Neural cell (in vitro differentiated cells): ENCODE data around the gene JAG2. TPM values are rescaled to one million over a fixed set of nuclear protein-coding genes. Genes with fewer than 3 reads are reported as not detected.

Experiments used
- H2AFZ ChIP-seq: fragments of 200-600, 300-800 bp; sonication (generic), shearing (Covaris generic); 2 replicates; pipeline ENCODE4 v1.6.0; 2014; ENCODE audit warnings: low read depth, mild to moderate bottlenecking, antibody characterized with exemption, low read length, moderate library complexity
- H3F3A ChIP-seq: fragments of 200-600 bp; shearing (Covaris generic); 2 replicates; pipeline ENCODE4 v1.6.1; 2016; ENCODE audit warnings: mild to moderate bottlenecking, moderate library complexity, mixed read lengths, antibody characterized with exemption, low read length; ENCODE audit not compliant: insufficient read depth, poor library complexity, severe bottlenecking
- H3K27ac ChIP-seq: fragments of 200-600, 300-800 bp; sonication (generic), shearing (Covaris generic); 2 replicates; pipeline ENCODE4 v1.5.1; 2014; ENCODE audit warnings: mild to moderate bottlenecking, low read length, moderate library complexity
- H3K27me3 ChIP-seq: fragments of 300-800, 200-600 bp; sonication (generic), shearing (Covaris generic); 2 replicates; pipeline ENCODE4 v1.6.0; 2014; ENCODE audit warnings: mild to moderate bottlenecking, low read depth, low read length, moderate library complexity; ENCODE audit not compliant: insufficient read depth
- H3K36me3 ChIP-seq: fragments of 300-800, 200-600 bp; sonication (generic), shearing (Covaris generic); 2 replicates; pipeline ENCODE4 v1.5.1; 2014; ENCODE audit warnings: mild to moderate bottlenecking, antibody characterized with exemption, low read length, moderate library complexity; ENCODE audit not compliant: insufficient read depth
- H3K4me2 ChIP-seq: fragments of 300-800, 200-600 bp; sonication (generic), shearing (Covaris generic); 2 replicates; pipeline ENCODE4 v1.6.0; 2014; ENCODE audit warnings: mild to moderate bottlenecking, low read length
- H3K4me3 ChIP-seq: fragments of 300-800, 200-600 bp; sonication (generic), shearing (Covaris generic); 2 replicates; pipeline ENCODE4 v1.5.1; 2014; ENCODE audit warnings: mild to moderate bottlenecking, low read length, moderate library complexity
- H3K79me2 ChIP-seq: fragments of 200-600 bp; shearing (Covaris generic); replicated peaks from 2 replicates; pipeline ENCODE4 v1.6.0; 2014; ENCODE audit warnings: mild to moderate bottlenecking, low read length, moderate library complexity; ENCODE audit not compliant: insufficient read depth
- H3K9ac ChIP-seq: fragments of 300-800, 200-600 bp; sonication (generic), shearing (Covaris generic); 2 replicates; pipeline ENCODE4 v1.6.1; 2016; ENCODE audit warnings: mild to moderate bottlenecking, low read length, mixed read lengths
- H3K9me2 ChIP-seq: fragments of 200-600 bp; shearing (Covaris generic); 2 replicates; pipeline ENCODE4 v1.6.1; 2016; ENCODE audit warnings: mild to moderate bottlenecking, low read length, mixed read lengths; ENCODE audit not compliant: insufficient read depth
- H3K9me3 ChIP-seq: fragments of 200-600, 300-800 bp; sonication (generic), shearing (Covaris generic); 2 replicates; pipeline ENCODE4 v1.6.1; 2016; ENCODE audit warnings: mild to moderate bottlenecking, mixed run types, low read length, moderate library complexity, mixed read lengths
- H4K20me1 ChIP-seq: fragments of 200-600 bp; shearing (Covaris generic); 2 replicates; pipeline ENCODE4 v1.6.1; 2016; ENCODE audit warnings: mild to moderate bottlenecking, mixed run types; ENCODE audit not compliant: insufficient read depth
- CTCF ChIP-seq: fragments of 450-650 bp; IDR thresholded peaks from 2 replicates; pipeline ENCODE4 v1.5.1; 2014; ENCODE audit warnings: antibody characterized with exemption, mild to moderate bottlenecking, moderate library complexity; ENCODE audit not compliant: poor library complexity, severe bottlenecking
- EP300 ChIP-seq: fragments of 450-650 bp; conservative IDR thresholded peaks from 2 replicates; pipeline ENCODE4 v1.6.1; 2014; ENCODE audit warnings: antibody characterized with exemption, mild to moderate bottlenecking, moderate library complexity; ENCODE audit not compliant: poor library complexity, severe bottlenecking
- EZH2 ChIP-seq: fragments of 200-600, 300-800 bp; shearing (Covaris generic), sonication (generic); IDR thresholded peaks from 2 replicates; pipeline ENCODE4 v1.6.1; 2014; ENCODE audit warnings: antibody characterized with exemption, low read length, borderline replicate concordance, mild to moderate bottlenecking; ENCODE audit not compliant: insufficient read depth, poor library complexity, severe bottlenecking
- MXI1 ChIP-seq: fragments of 450-650 bp; conservative IDR thresholded peaks from 2 replicates; pipeline ENCODE4 v1.6.1; 2014; ENCODE audit warnings: antibody characterized with exemption, mild to moderate bottlenecking; ENCODE audit not compliant: poor library complexity, severe bottlenecking
- POLR2AphosphoS5 ChIP-seq: IDR thresholded peaks from 2 replicates; pipeline ENCODE4 v1.6.1; 2012
- RAD21 ChIP-seq: fragments of 450-650 bp; conservative IDR thresholded peaks from 2 replicates; pipeline ENCODE4 v1.6.1; 2014; ENCODE audit warnings: antibody characterized with exemption, mild to moderate bottlenecking, moderate library complexity
- REST ChIP-seq: IDR thresholded peaks from 2 replicates; pipeline ENCODE4 v1.6.1; 2012; ENCODE audit warnings: borderline replicate concordance
- SMC3 ChIP-seq: fragments of 450-650 bp; conservative IDR thresholded peaks from 2 replicates; pipeline ENCODE4 v1.6.1; 2014; ENCODE audit warnings: antibody characterized with exemption, mild to moderate bottlenecking, moderate library complexity; ENCODE audit not compliant: poor library complexity
- TAF1 ChIP-seq: IDR thresholded peaks from 2 replicates; pipeline ENCODE4 v1.6.1; 2012; ENCODE audit warnings: low read depth
- polyA plus RNA-seq: library from polyadenylated mRNA; depleted of rRNA; stranded (reverse); fragments of >200 nt; gene quantifications from 2 replicates; pipeline ENCODE4 v1.2.3, GENCODE V29; 2014

The JAG2 gene
- polyA plus RNA-seq, 1 donor from 2014 or later: 20.3 TPM

- Histone ChIP-seq H3K79me2 (no peaks in the 10 kb centered on the region), H3K36me3 (no peaks in the 10 kb centered on the region), H3K4me3 (no peak overlapping the region), H2AFZ (no peak overlapping the region), H3K27me3 (no peaks in the 10 kb centered on the region), H3K9me3 (no peaks in the 10 kb centered on the region), H3K9me2 (no peaks in the 10 kb centered on the region), H3K9ac (no peak overlapping the region), H3K27ac (no peak overlapping the region), H3F3A (no peaks in the 10 kb centered on the region), H3K4me2 (no peak overlapping the region), H4K20me1 (no peaks in the 10 kb centered on the region)
- no peak for TF ChIP-seq RAD21
- no peak for TF ChIP-seq TAF1
- TF ChIP-seq SMC3: no peak
- TF ChIP-seq MXI1: no peak
- no peak for TF ChIP-seq POLR2AphosphoS5
- no peak for TF ChIP-seq EP300
- TF ChIP-seq EZH2: no peak
- no peak for TF ChIP-seq CTCF
- no peak for TF ChIP-seq REST
Observed at GRCh38 chr14:105214324-105214915, 45.8 kb upstream of the JAG2 start.

GRCh38 chr14:105213361-105213760, 44.8 kb upstream of the JAG2 start:
- H3K4me2 ChIP-seq: no peak overlapping the region
- no peak overlapping the region for H3K9ac ChIP-seq
- no peaks in the 10 kb centered on the region for H3K9me3 ChIP-seq
- H4K20me1 ChIP-seq: no peaks in the 10 kb centered on the region
- H3K27me3 ChIP-seq: no peaks in the 10 kb centered on the region
- no peak for TF ChIP-seq REST
- no peak for TF ChIP-seq RAD21
- no peaks in the 10 kb centered on the region for H3K79me2 ChIP-seq
- no peaks in the 10 kb centered on the region for H3F3A ChIP-seq
- H3K4me3 ChIP-seq: no peak overlapping the region
- H2AFZ ChIP-seq: no peak overlapping the region
- H3K27ac ChIP-seq: no peak overlapping the region
- H3K9me2 ChIP-seq: no peaks in the 10 kb centered on the region
- no peaks in the 10 kb centered on the region for H3K36me3 ChIP-seq
